ENCODE results near the gene PCNA.

PCNA gene

DNA sequence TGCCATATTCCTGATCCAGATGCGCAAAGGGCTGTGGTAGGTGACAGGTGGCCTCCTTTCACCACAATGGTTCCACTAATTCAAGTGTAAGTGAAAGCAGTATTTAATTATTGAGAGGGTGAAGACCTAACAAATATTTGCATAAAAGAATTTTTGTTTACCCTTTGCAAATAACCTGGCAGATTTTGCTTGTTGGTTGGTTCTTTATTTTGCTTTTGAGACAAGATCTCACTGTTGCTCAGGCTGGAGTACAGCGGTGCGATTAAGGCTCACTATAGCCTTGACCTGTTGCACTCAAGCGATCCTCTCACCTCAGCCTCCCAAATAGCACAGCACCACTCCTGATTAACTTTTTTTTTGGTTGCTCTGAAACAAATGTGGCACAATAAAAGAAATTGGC, 49.2 kb downstream of the PCNA start:
- no peak overlapping the region for H3K27ac ChIP-seq
- DNase-seq (ENCODE audit: low read depth, low spot score), result no peak

GRCh38 chr20:5070081-5070480, 49.7 kb downstream of the PCNA start:
- no peak for DNase-seq (ENCODE audit: low read depth, low spot score)
- no peak overlapping the region for H3K27ac ChIP-seq

- no peak overlapping the region for H3K27ac ChIP-seq
- no peak for DNase-seq (ENCODE audit: low read depth, low spot score)
Observed at GRCh38 chr20:5069141-5069806, 50.5 kb downstream of the PCNA start.

DNA sequence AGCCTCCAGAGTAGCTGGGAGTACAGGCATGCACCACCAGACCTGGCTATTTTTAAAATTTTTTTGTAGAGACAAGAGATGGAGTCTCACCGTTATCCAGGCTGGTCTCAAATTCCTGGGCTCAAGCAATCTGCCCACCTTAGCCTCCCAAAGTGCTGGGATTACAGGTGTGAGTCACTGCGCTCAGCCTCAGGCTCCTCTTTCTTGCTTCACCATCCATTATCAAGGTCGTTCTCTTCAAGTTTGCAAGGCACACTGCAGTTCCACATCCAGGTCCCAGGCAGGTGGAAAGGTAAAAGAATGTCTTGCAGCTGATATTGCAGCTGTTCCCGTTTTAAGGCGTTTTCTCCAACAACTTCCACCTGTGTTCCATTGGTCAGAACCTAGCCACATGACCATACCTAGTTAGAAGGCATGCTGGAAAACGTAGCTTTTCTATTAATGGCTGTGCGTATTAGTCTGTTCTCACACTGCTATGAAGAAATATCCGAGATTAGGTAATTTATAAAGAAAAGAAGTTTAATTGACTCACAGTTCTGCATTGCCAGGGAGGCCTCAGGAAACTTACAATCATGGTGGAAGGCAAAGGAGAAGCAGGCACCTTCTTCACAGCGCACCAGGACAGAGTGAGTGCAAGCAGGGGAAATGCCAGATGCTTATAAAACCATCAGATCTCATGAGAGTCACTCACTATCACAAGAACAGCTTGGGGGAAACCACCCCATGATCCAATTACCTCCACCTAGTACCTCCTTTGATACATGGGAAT, 51.7 kb downstream of the PCNA start:
- no peak overlapping the region for H3K27ac ChIP-seq
- DNase-seq (ENCODE audit: low read depth, low spot score), result no peak

DNA sequence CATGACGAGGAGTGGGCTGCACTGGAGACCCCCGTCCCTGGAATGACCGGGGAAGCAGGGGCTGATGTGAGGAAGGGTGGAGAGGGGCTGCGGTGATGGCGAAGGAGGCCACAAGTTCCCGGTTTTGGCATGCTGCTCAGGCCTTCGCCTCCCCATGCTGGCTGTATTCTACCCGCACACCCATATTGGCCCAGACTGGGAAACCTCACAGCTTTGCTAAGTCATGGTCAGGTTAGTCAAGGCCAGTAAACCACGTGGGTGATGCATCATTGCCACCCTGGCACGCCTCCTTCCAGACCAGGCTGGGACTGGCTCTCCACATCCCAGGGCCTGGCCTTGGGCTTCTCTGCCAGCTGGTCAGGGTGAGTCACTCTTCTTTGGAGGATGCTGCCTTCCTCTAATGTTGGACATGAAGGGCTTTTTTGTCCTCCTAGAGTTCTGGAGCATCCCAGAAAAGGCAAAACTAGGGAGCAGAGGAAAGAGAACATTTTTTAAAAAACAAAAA, 53.8 kb downstream of the PCNA start:
- peak overlapping the region; percentile 89 for H3K27ac ChIP-seq
- peak; percentile 97 for DNase-seq (ENCODE audit: low read depth, low spot score)

- no peak for DNase-seq (ENCODE audit: low read depth, low spot score)
- H3K27ac ChIP-seq, result peak overlapping the region; percentile 89
Observed at GRCh38 chr20:5065166-5065878, 54.4 kb downstream of the PCNA start.
